DND-41 (cell line): ENCODE results near the gene ACOXL.

ENCODE experiments used
- EZH2 ChIP-seq: IDR thresholded peaks from 3 replicates; pipeline ENCODE4 v1.6.1; 2012; ENCODE audit warnings: borderline replicate concordance, low read depth, mild to moderate bottlenecking, moderate library complexity, low read length, inconsistent platforms; ENCODE audit not compliant: severe bottlenecking
- TF ChIP-seq, protein P1 (sequence below): IDR thresholded peaks from 2 replicates; pipeline ENCODE4 v1.5.1; 2012; ENCODE audit warnings: borderline replicate concordance, low read length, moderate library complexity, mild to moderate bottlenecking; ENCODE audit not compliant: poor library complexity, severe bottlenecking; ENCODE audit errors: extremely low read depth

DNA sequence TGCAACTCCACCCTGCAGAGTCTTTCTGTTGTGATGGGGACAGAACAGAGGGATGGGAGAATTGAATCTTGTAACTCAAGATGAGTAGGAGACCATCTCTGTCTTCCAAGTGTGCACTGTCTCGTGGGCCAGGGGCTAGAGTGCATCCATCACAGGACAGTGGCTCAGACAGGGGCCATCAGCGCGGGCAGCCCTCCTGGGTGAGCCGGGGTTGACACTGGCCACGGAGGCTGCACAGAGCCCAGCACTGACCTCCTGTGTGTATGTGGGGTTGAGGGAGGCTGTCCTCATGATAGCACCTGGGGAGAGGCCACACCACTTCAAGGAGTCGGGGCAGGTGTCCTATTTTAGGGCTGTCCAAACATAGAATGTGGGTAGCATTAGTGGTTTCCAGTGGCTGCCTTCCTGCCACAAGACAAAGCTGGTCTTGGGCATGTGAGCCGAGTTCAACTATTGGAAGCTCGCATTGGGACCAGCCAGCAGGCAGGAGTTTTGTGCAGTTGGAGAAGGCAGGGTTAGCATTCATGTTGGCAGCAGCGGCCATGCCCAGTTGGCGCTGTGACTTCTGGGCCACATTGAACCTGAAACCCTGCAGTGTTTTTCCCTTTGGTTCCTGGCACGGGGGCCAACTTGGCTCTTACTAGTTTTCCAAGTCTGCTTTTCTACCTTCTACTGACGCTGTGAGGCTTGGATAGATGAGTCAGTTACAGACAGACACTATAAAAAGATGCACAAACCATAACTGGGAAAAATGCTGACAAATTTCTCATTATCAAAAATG lies 45.3 kb downstream of the ACOXL start:
- TF ChIP-seq, protein P1, sequence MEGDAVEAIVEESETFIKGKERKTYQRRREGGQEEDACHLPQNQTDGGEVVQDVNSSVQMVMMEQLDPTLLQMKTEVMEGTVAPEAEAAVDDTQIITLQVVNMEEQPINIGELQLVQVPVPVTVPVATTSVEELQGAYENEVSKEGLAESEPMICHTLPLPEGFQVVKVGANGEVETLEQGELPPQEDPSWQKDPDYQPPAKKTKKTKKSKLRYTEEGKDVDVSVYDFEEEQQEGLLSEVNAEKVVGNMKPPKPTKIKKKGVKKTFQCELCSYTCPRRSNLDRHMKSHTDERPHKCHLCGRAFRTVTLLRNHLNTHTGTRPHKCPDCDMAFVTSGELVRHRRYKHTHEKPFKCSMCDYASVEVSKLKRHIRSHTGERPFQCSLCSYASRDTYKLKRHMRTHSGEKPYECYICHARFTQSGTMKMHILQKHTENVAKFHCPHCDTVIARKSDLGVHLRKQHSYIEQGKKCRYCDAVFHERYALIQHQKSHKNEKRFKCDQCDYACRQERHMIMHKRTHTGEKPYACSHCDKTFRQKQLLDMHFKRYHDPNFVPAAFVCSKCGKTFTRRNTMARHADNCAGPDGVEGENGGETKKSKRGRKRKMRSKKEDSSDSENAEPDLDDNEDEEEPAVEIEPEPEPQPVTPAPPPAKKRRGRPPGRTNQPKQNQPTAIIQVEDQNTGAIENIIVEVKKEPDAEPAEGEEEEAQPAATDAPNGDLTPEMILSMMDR = no peak
- no peak for TF ChIP-seq EZH2
